Measurements from ENCODE around the gene LTA. TPM values are rescaled to one million over a fixed set of nuclear protein-coding genes. Genes with fewer than 3 reads are reported as not detected.
A peak's percentile ranks its signal among the peaks of the same experiment; 100 is the strongest.

LTA gene
- total RNA-seq, 1 experiment from 2014 or later, result not detected

- H3K9ac ChIP-seq (ENCODE audit: extremely low read depth, insufficient read length, low read length), result no peak overlapping the region
- WGBS (ENCODE audit: extremely low coverage, insufficient read length, low lambda C conversion rate), result no CpG with 5 or more reads among the region's 12 CpGs
These were observed 6.4 kb downstream of the LTA start for GRCh38 chr6:31578184-31579118.

More at GRCh38 chr6:31578184-31579118, 6.4 kb downstream of the LTA start:
- no peak overlapping the region for H3K56ac ChIP-seq (ENCODE audit: insufficient read length, low read depth, low read length)
- peaks cover 37 to 41% of the 10 kb centered on the region in 2 experiments for H3K4me1 Mint-ChIP-seq
- no peak overlapping the region for H3K27ac ChIP-seq (ENCODE audit: insufficient read length, low read depth, low read length)
- no peak overlapping the region for H3K4me3 Mint-ChIP-seq
- peak overlapping the region; percentile 25 for H3K18ac ChIP-seq (ENCODE audit: insufficient read length, low read depth, low read length)
- no peak overlapping the region for H3K4me2 ChIP-seq (ENCODE audit: insufficient read depth, insufficient read length, low read length)
- no peak overlapping the region for H2AK5ac ChIP-seq (ENCODE audit: insufficient read length, low read length)
- H4K8ac ChIP-seq (replicated peaks; ENCODE audit: insufficient read length, low read depth, low read length), result no peak overlapping the region
- no peak overlapping the region for H3T11ph ChIP-seq (ENCODE audit: low read length)
- H3K9me3 Mint-ChIP-seq, result no peaks in the 10 kb centered on the region; a peak in 2 of 5 replicates
- no peak overlapping the region for H4K91ac ChIP-seq (ENCODE audit: insufficient read length, low read depth, low read length)
- H2BK20ac ChIP-seq (ENCODE audit: low read depth, low read length, poor library complexity, severe bottlenecking), result no peak overlapping the region
- no peaks in the 10 kb centered on the region for H3K27me3 ChIP-seq (ENCODE audit: insufficient read depth, low read length)
- no peak overlapping the region for H2BK5ac ChIP-seq (ENCODE audit: insufficient read length, low read length)
- no peaks in the 10 kb centered on the region for H3K79me1 ChIP-seq (ENCODE audit: insufficient read depth, low read depth, low read length, poor library complexity, severe bottlenecking)
- peak; percentile 83 for DNase-seq
- peaks cover 2% of the 10 kb centered on the region; the same call in 1 of the 2 replicates for H3K4me1 ChIP-seq (ENCODE audit: insufficient read depth, low read length)
- no peaks in the 10 kb centered on the region for H3K79me2 ChIP-seq (ENCODE audit: insufficient read depth, low read length)
- peaks cover 11% of the 10 kb centered on the region for H3K23me2 ChIP-seq (ENCODE audit: insufficient read length, low read depth, low read length, poor library complexity, severe bottlenecking)
- no peaks in the 10 kb centered on the region for H3K9me3 ChIP-seq (ENCODE audit: control insufficient read depth, low read depth, low read length)
- no peak overlapping the region for H2AFZ ChIP-seq (ENCODE audit: low read length)
- H2BK15ac ChIP-seq (ENCODE audit: low read depth, low read length), result no peak overlapping the region
- no peak overlapping the region for H2BK12ac ChIP-seq (ENCODE audit: insufficient read length, low read depth, low read length)
- H4K20me1 ChIP-seq (ENCODE audit: control insufficient read depth, insufficient read depth, insufficient read length), result no peaks in the 10 kb centered on the region
- H3K36me3 Mint-ChIP-seq (ENCODE audit: insufficient read depth in 1 of 3, low read depth in 3 of 3), result no peaks in the 10 kb centered on the region
- H3K4ac ChIP-seq (ENCODE audit: low read depth, low read length), result no peak overlapping the region
- H4K5ac ChIP-seq (ENCODE audit: insufficient read length, low read depth, low read length), result no peak overlapping the region
- H3K27me3 Mint-ChIP-seq (ENCODE audit: low read depth), result peaks cover 45% of the 10 kb centered on the region
- H3K23ac ChIP-seq (ENCODE audit: insufficient read length, low read depth, low read length), result no peak overlapping the region
- TF ChIP-seq CTCF (conservative IDR thresholded peaks at IDR 0.05), result no peak
- H3K27ac Mint-ChIP-seq, result peak overlapping the region in 1 of 3 experiments; percentile 73; a peak in 1 of 7 replicates
- H3K14ac ChIP-seq (ENCODE audit: insufficient read depth, low read length), result no peak overlapping the region; the same call in 1 of the 2 replicates
- no peak overlapping the region for H2BK120ac ChIP-seq (ENCODE audit: low read depth, low read length, poor library complexity, severe bottlenecking)

Measured in H9 (cell line).